ENCODE results near the gene PRKCH. TPM values are rescaled to one million over a fixed set of nuclear protein-coding genes. Genes with fewer than 3 reads are reported as not detected.

The PRKCH gene
- total and polyA plus RNA-seq, 4 experiments from 2014 or later, result 246 to 284 (median 249) TPM

- POLR2A ChIA-PET (ENCODE audit: partially characterized antibody), result interaction anchor here (0.7 to 8.8 kb wide), 13 partner anchors 11 to 375 kb away, joined by 3 to 133 read pairs (median 4); partner anchors contain the start of gene PRKCH
- Mint-ChIP-seq H3K4me1 (peaks cover 0 to 50% (median 18%) of the 10 kb centered on the region in 4 donors), H3K27ac (no peak overlapping the region), H3K9me3 (no peaks in the 10 kb centered on the region), H3K4me3 (no peak overlapping the region), H3K36me3 (peaks cover 0 to 7% of the 10 kb centered on the region in 2 donors), H3K27me3 (no peaks in the 10 kb centered on the region)
- no peaks in the 10 kb centered on the region for H3K36me3 ChIP-seq (ENCODE audit: insufficient read depth, low read length)
- DNase-seq, result no peak
- peak overlapping the region; percentile 65 for H3K27ac ChIP-seq (ENCODE audit: low read depth, low read length)
- no peaks in the 10 kb centered on the region for H3K27me3 ChIP-seq (ENCODE audit: insufficient read depth, low read length)
- CTCF ChIA-PET (ENCODE audit: partially characterized antibody), result interaction anchor here (0.8 to 2.6 kb wide), 14 partner anchors 9 to 451 kb away, joined by 3 to 18 read pairs (median 4); partner anchors contain the start of gene PRKCH
- intact Hi-C loops (cut with micrococcal nuclease), result loop anchor here (5.0 kb wide), 1 partner anchor 56 kb away; no protein-coding TSS in a partner anchor
- peak overlapping the region in 1 of 2 donors; percentile 32 for H3K4me3 ChIP-seq (ENCODE audit: low read length in 2 of 2)
- peaks cover 100% of the 10 kb centered on the region for H3K4me1 ChIP-seq (ENCODE audit: insufficient read depth, low read length)
- H3K9me3 ChIP-seq (ENCODE audit: control insufficient read depth in 1 of 2, low read length in 2 of 2), result no peaks in the 10 kb centered on the region
Measured at GRCh38 chr14:61386173-61386772, 64.9 kb downstream of the PRKCH start.

DNA sequence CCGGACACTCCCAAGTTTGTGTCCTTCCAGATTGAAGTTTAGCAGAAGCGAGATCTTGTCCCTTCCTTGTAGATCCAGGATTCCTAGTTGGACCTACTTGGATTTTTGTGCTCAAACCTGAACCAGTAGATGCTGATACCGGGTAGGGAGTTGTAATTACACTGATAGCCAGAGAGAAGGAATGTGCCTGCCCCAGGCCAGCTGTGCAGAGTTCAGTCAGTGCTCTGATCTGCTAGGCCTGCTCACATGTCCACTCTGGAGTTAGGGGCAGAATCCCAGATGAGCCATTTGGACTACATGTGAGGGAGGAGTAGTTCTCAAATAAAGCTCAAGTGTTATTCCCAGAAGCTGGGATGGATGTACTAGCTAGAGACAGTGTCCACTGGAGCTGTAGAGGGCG lies 65.7 kb downstream of the PRKCH start:
- intact Hi-C loops (cut with micrococcal nuclease), result loop anchor here (5.0 kb wide), 1 partner anchor 55 kb away; no protein-coding TSS in a partner anchor
- no peak for DNase-seq
- H3K27me3 Mint-ChIP-seq, result no peaks in the 10 kb centered on the region
- Histone ChIP-seq H3K4me1 (ENCODE audit: insufficient read depth, low read length) (peaks cover 100% of the 10 kb centered on the region), H3K9me3 (ENCODE audit: control insufficient read depth in 1 of 2, low read length in 2 of 2) (no peaks in the 10 kb centered on the region), H3K27me3 (ENCODE audit: insufficient read depth, low read length) (no peaks in the 10 kb centered on the region), H3K4me3 (ENCODE audit: low read length in 2 of 2) (no peak overlapping the region), H3K27ac (ENCODE audit: low read depth, low read length) (peak overlapping the region; percentile 65), H3K36me3 (ENCODE audit: insufficient read depth, low read length) (no peaks in the 10 kb centered on the region)
- ChIA-PET POLR2A (ENCODE audit: partially characterized antibody) (interaction anchor here (0.7 to 8.8 kb wide), 11 partner anchors 10 to 375 kb away, joined by 3 to 133 read pairs (median 13); partner anchors contain the start of gene PRKCH), CTCF (ENCODE audit: partially characterized antibody) (interaction anchor here (1.0 to 3.4 kb wide), 8 partner anchors 9 to 64 kb away, joined by 3 to 22 read pairs (median 6); partner anchors contain the start of gene PRKCH)
- peaks cover 0 to 50% (median 17%) of the 10 kb centered on the region in 4 donors for H3K4me1 Mint-ChIP-seq
- H3K27ac Mint-ChIP-seq, result no peak overlapping the region
- H3K4me3 Mint-ChIP-seq, result no peak overlapping the region
- peaks cover 0 to 12% of the 10 kb centered on the region in 2 donors for H3K36me3 Mint-ChIP-seq
- H3K9me3 Mint-ChIP-seq, result no peaks in the 10 kb centered on the region

- Histone ChIP-seq H3K4me1 (ENCODE audit: insufficient read depth, low read length) (peaks cover 100% of the 10 kb centered on the region), H3K27me3 (ENCODE audit: insufficient read depth, low read length) (no peaks in the 10 kb centered on the region), H3K4me3 (ENCODE audit: low read length in 2 of 2) (peak overlapping the region in 1 of 2 donors; percentile 26), H3K27ac (ENCODE audit: low read depth, low read length) (peak overlapping the region; percentile 65), H3K9me3 (ENCODE audit: control insufficient read depth in 1 of 2, low read length in 2 of 2) (no peaks in the 10 kb centered on the region), H3K36me3 (ENCODE audit: insufficient read depth, low read length) (no peaks in the 10 kb centered on the region)
- H3K9me3 Mint-ChIP-seq, result no peaks in the 10 kb centered on the region
- H3K4me3 Mint-ChIP-seq, result peak overlapping the region in 2 of 8 donors; percentile 72 to 78
- intact Hi-C loops (cut with micrococcal nuclease), result loop anchor here (1.0 to 5.0 kb wide), 5 partner anchors 9 to 67 kb away; partner anchors contain the start of gene PRKCH
- ChIA-PET POLR2A (ENCODE audit: partially characterized antibody) (interaction anchor here (0.7 to 8.8 kb wide), 18 partner anchors 9 to 90 kb away, joined by 3 to 133 read pairs (median 5); partner anchors contain the start of gene PRKCH), CTCF (ENCODE audit: partially characterized antibody) (interaction anchor here (0.5 to 3.4 kb wide), 12 partner anchors 10 to 108 kb away, joined by 3 to 22 read pairs (median 3); no protein-coding TSS in a partner anchor)
- H3K27ac Mint-ChIP-seq, result no peak overlapping the region
- H3K4me1 Mint-ChIP-seq, result peaks cover 0 to 50% (median 20%) of the 10 kb centered on the region in 4 donors
- DNase-seq, result peak; percentile 50 to 69 (median 61)
- no peaks in the 10 kb centered on the region for H3K27me3 Mint-ChIP-seq
- H3K36me3 Mint-ChIP-seq, result peaks cover 10 to 22% of the 10 kb centered on the region in 2 donors
Measured at GRCh38 chr14:61388173-61388975, 67.0 kb downstream of the PRKCH start.

GRCh38 chr14:61388976-61389576 lies 67.7 kb downstream of the PRKCH start:
- peak overlapping the region in 1 of 7 donors; percentile 88 for H3K27ac Mint-ChIP-seq
- Histone ChIP-seq H3K9me3 (ENCODE audit: control insufficient read depth in 1 of 2, low read length in 2 of 2) (no peaks in the 10 kb centered on the region), H3K36me3 (ENCODE audit: insufficient read depth, low read length) (no peaks in the 10 kb centered on the region), H3K4me3 (ENCODE audit: low read length in 2 of 2) (no peak overlapping the region), H3K4me1 (ENCODE audit: insufficient read depth, low read length) (peaks cover 100% of the 10 kb centered on the region), H3K27me3 (ENCODE audit: insufficient read depth, low read length) (no peaks in the 10 kb centered on the region), H3K27ac (ENCODE audit: low read depth, low read length) (peak overlapping the region; percentile 65)
- ChIA-PET CTCF (ENCODE audit: partially characterized antibody) (interaction anchor here (0.5 to 3.4 kb wide), 15 partner anchors 9 to 109 kb away, joined by 3 to 22 read pairs (median 3); no protein-coding TSS in a partner anchor), POLR2A (ENCODE audit: partially characterized antibody) (interaction anchor here (0.7 to 8.8 kb wide), 20 partner anchors 8 to 96 kb away, joined by 3 to 133 read pairs (median 4); partner anchors contain the start of gene PRKCH)
- H3K36me3 Mint-ChIP-seq, result peaks cover 10 to 27% of the 10 kb centered on the region in 2 donors
- H3K27me3 Mint-ChIP-seq, result no peaks in the 10 kb centered on the region
- intact Hi-C loops (cut with micrococcal nuclease), result loop anchor here (1.0 to 5.0 kb wide), 5 partner anchors 10 to 68 kb away; partner anchors contain the start of gene PRKCH
- no peaks in the 10 kb centered on the region for H3K9me3 Mint-ChIP-seq
- peaks cover 0 to 48% (median 23%) of the 10 kb centered on the region in 4 donors for H3K4me1 Mint-ChIP-seq
- peak overlapping the region in 5 of 8 donors; percentile 17 to 78 (median 52) for H3K4me3 Mint-ChIP-seq
- DNase-seq, result peak in 1 of 5 donors; percentile 67

- H3K27me3 ChIP-seq (ENCODE audit: insufficient read depth, low read length), result no peaks in the 10 kb centered on the region
- H3K36me3 Mint-ChIP-seq, result peaks cover 17 to 42% of the 10 kb centered on the region in 2 donors
- ChIA-PET CTCF (ENCODE audit: partially characterized antibody) (no interaction called here), POLR2A (ENCODE audit: partially characterized antibody) (interaction anchor here (0.7 to 8.8 kb wide), 9 partner anchors 10 to 111 kb away, joined by 3 to 133 read pairs (median 4); partner anchors contain the start of gene PRKCH)
- H3K4me1 Mint-ChIP-seq, result peaks cover 2 to 61% (median 30%) of the 10 kb centered on the region in 4 donors
- H3K4me3 ChIP-seq (ENCODE audit: low read length in 2 of 2), result peak overlapping the region in 1 of 2 donors; percentile 47
- H3K27me3 Mint-ChIP-seq, result no peaks in the 10 kb centered on the region
- no peaks in the 10 kb centered on the region for H3K9me3 ChIP-seq (ENCODE audit: control insufficient read depth in 1 of 2, low read length in 2 of 2)
- DNase-seq, result no peak
- peaks cover 4% of the 10 kb centered on the region for H3K36me3 ChIP-seq (ENCODE audit: insufficient read depth, low read length)
- peak overlapping the region in 2 of 7 donors; percentile 85 to 88 for H3K27ac Mint-ChIP-seq
- H3K4me1 ChIP-seq (ENCODE audit: insufficient read depth, low read length), result peaks cover 100% of the 10 kb centered on the region
- H3K27ac ChIP-seq (ENCODE audit: low read depth, low read length), result peak overlapping the region; percentile 65
- no peaks in the 10 kb centered on the region for H3K9me3 Mint-ChIP-seq
- intact Hi-C loops (cut with micrococcal nuclease), result no loop called here
- peak overlapping the region in 7 of 8 donors; percentile 18 to 84 (median 78) for H3K4me3 Mint-ChIP-seq
Measured at GRCh38 chr14:61391119-61391518, 69.7 kb downstream of the PRKCH start.

GRCh38 chr14:61392297-61392696 lies 70.9 kb downstream of the PRKCH start:
- Histone ChIP-seq H3K36me3 (ENCODE audit: insufficient read depth, low read length) (peaks cover 4% of the 10 kb centered on the region), H3K27ac (ENCODE audit: low read depth, low read length) (no peak overlapping the region), H3K4me1 (ENCODE audit: insufficient read depth, low read length) (peaks cover 100% of the 10 kb centered on the region), H3K27me3 (ENCODE audit: insufficient read depth, low read length) (no peaks in the 10 kb centered on the region), H3K9me3 (ENCODE audit: control insufficient read depth in 1 of 2, low read length in 2 of 2) (no peaks in the 10 kb centered on the region), H3K4me3 (ENCODE audit: low read length in 2 of 2) (no peak overlapping the region)
- Mint-ChIP-seq H3K36me3 (peaks cover 17 to 51% of the 10 kb centered on the region in 2 donors), H3K9me3 (no peaks in the 10 kb centered on the region), H3K4me1 (peaks cover 13 to 73% (median 42%) of the 10 kb centered on the region in 4 donors), H3K27me3 (no peaks in the 10 kb centered on the region), H3K4me3 (peak overlapping the region in 5 of 8 donors; percentile 21 to 56 (median 35)), H3K27ac (peak overlapping the region in 5 of 7 donors; percentile 0 to 85 (median 43))
- DNase-seq, result no peak
- CTCF ChIA-PET (ENCODE audit: partially characterized antibody), result no interaction called here
- intact Hi-C loops (cut with micrococcal nuclease), result no loop called here
- POLR2A ChIA-PET (ENCODE audit: partially characterized antibody), result no interaction called here

Measured in CD4-positive, alpha-beta memory T cell (primary cell).